Hematopoietic multipotent progenitor cell treated with erythropoietin and hydrocortisone succinate and interleukin-3 and kit ligand, for 6 days (in vitro differentiated cells): ENCODE results near the gene CLEC4D.
"Not testable (repeated sequence)": the region's sequence is repeated elsewhere in the genome, so short reads cannot be mapped to it uniquely, and the experiment has no call there.

Experiments used
- DNase-seq: peaks from one replicate; pipeline ENCODE4 v3.0.0-alpha.2; 2015

The CLEC4D gene

GRCh38 chr12:8537820-8538219 lies 24.5 kb downstream of the CLEC4D start:
- not testable (repeated sequence) for DNase-seq

- DNase-seq: not testable (repeated sequence)
These were observed 27.5 kb downstream of the CLEC4D start, which contains the start of gene CLEC4E for GRCh38 chr12:8540831-8541230. CLEC4E (minus strand) TSS chr12:8540905; CDS start chr12:8540797, 108 bp downstream.

- no peak for DNase-seq
These were observed 28.3 kb downstream of the CLEC4D start for GRCh38 chr12:8541562-8541961.

- peak; percentile 79 for DNase-seq
These were observed 31.0 kb downstream of the CLEC4D start for GRCh38 chr12:8544295-8544694.

GRCh38 chr12:8546591-8546990 lies 33.3 kb downstream of the CLEC4D start:
- no peak for DNase-seq

GRCh38 chr12:8547645-8548044 lies 34.3 kb downstream of the CLEC4D start:
- DNase-seq: no peak

GRCh38 chr12:8548192-8548591 lies 34.9 kb downstream of the CLEC4D start:
- no peak for DNase-seq

GRCh38 chr12:8549381-8549780 lies 36.1 kb downstream of the CLEC4D start:
- no peak for DNase-seq

- no peak for DNase-seq
These were observed 39.9 kb downstream of the CLEC4D start for GRCh38 chr12:8553088-8553627.

GRCh38 chr12:8554451-8555195 lies 41.3 kb downstream of the CLEC4D start:
- no peak for DNase-seq

GRCh38 chr12:8556531-8557097 lies 43.3 kb downstream of the CLEC4D start:
- DNase-seq: no peak

GRCh38 chr12:8559676-8560075 lies 46.4 kb downstream of the CLEC4D start:
- DNase-seq: no peak

- peak; percentile 30 for DNase-seq
These were observed 47.7 kb downstream of the CLEC4D start for GRCh38 chr12:8561011-8561410.

- no peak for DNase-seq
These were observed 49.0 kb downstream of the CLEC4D start for GRCh38 chr12:8562310-8562709.

- DNase-seq: no peak
These were observed 50.1 kb downstream of the CLEC4D start for GRCh38 chr12:8563356-8563755.

GRCh38 chr12:8564656-8565055 lies 51.4 kb downstream of the CLEC4D start:
- no peak for DNase-seq

- not testable (repeated sequence) for DNase-seq
These were observed 52.7 kb downstream of the CLEC4D start for GRCh38 chr12:8566052-8566451.

- peak; percentile 39 for DNase-seq
These were observed 53.2 kb downstream of the CLEC4D start for GRCh38 chr12:8566525-8566924.
